Uterus (tissue), 4 donors: Measurements from ENCODE around the gene MIDN. TPM values are rescaled to one million over a fixed set of nuclear protein-coding genes. Genes with fewer than 3 reads are reported as not detected.

Experiments
- DNase-seq, 2 donors: peaks; one replicate each; pipeline ENCODE4 v3.0.0-alpha.2; 2019 to 2020
- H3K27ac ChIP-seq, 2 donors: fragments of 200-600 bp; sonication (generic); 1 replicate in 1 of 2; 2 replicates in 1 of 2; pipeline ENCODE4 v1.5.1; 2016 to 2018
- H3K27me3 ChIP-seq, 2 donors: fragments of 200-600 bp; sonication (generic); one replicate each; pipeline ENCODE4 v1.5.1; 2018 to 2019; ENCODE audit warnings: control low read depth in 1 of 2
- H3K36me3 ChIP-seq, 2 donors: fragments of 200-600 bp; sonication (generic); one replicate each; pipeline ENCODE4 v1.5.1; 2019; ENCODE audit warnings: control low read depth in 1 of 2
- H3K4me1 ChIP-seq, 2 donors: fragments of 200-600 bp; sonication (generic); one replicate each; pipeline ENCODE4 v1.5.1; 2018 to 2019; ENCODE audit warnings: control low read depth in 1 of 2
- H3K4me3 ChIP-seq, 2 donors: fragments of 200-600 bp; sonication (generic); 1 replicate in 1 of 2; 2 replicates in 1 of 2; pipeline ENCODE4 v1.5.1; 2018 to 2019; ENCODE audit warnings: mild to moderate bottlenecking in 1 of 2
- H3K9me3 ChIP-seq, 2 donors: fragments of 200-600 bp; sonication (generic); one replicate each; pipeline ENCODE4 v1.5.1; 2019; ENCODE audit warnings: control low read depth in 1 of 2
- POLR2A ChIP-seq, 2 donors: fragments of 450-650 bp; IDR thresholded peaks; one replicate each; pipeline ENCODE4 v1.6.1; 2016; ENCODE audit warnings: antibody characterized with exemption in 2 of 2, mild to moderate bottlenecking in 1 of 2, moderate library complexity in 1 of 2
- intact Hi-C: fragments of 100-400 bp; cut with DNase I; formaldehyde crosslinking; loops from one replicate; pipeline ENCODE4 v1.15.1; 2023; ENCODE audit warnings: low total_unique reads
- total RNA-seq, 4 donors: library from RNA; depleted of rRNA in 3 of 4; stranded (reverse); fragments of >200 nt in 3 of 4; gene quantifications; one replicate each; pipeline versions ENCODE4 v1.1.0 to v1.2.4, GENCODE V29; 2014 to 2023
- TF ChIP-seq, protein P1 (sequence below), 4 experiments: fragments of 200-600 bp in 2 of 4; fragments of 450-650 bp in 2 of 4; sonication (generic) in 2 of 4; IDR thresholded peaks; one replicate each; pipeline ENCODE4 v1.5.1; 2016 to 2019; ENCODE audit warnings: antibody characterized with exemption in 4 of 4, mild to moderate bottlenecking in 2 of 4, moderate library complexity in 1 of 4
- donor health status: DM: yes; HTN: yes; CAD: no.

The MIDN gene
- total RNA-seq, 4 donors from 2014 or later = 0.77 to 108 (median 15.0) TPM

DNA sequence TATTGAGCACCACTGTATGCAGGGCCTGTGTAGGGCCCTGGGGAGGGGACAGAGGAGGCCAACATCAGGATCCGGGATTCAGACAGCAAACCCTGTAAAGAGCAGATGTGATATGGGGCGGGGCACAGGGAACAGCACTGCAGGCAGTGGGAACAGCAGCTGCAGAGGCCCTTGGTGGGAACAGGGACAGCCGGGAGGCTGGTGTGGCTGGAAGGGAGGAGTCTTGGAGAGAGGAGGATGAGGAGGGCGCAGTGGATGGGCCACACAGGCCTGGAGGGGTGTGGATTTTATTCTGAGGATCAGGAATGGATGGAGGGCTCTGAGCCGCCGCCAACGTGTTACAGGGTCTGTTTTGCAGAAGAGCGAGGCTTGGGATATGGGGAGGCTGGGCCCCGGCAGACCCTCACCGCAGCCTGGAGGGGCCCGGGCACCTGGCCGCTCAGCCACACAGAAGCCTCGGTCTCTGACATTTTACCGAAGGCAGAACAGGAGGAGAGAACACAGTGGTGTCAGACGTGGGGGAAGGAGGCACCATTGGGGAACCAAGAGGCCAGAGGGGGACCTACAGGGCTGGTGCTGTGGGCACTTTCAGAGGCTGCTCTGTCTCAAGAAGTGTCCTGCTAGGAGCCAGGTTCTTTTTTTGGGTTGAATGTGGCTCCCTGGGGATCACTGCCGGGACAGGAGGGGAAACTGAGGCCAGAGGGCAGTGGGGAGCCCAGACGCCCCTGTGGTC lies 44.2 kb downstream of the MIDN start:
- Histone ChIP-seq H3K27me3 (peaks cover 12 to 19% of the 10 kb centered on the region in 2 donors), H3K27ac (no peak overlapping the region), H3K9me3 (no peaks in the 10 kb centered on the region), H3K4me1 (peaks cover 0 to 8% of the 10 kb centered on the region in 2 donors), H3K36me3 (no peaks in the 10 kb centered on the region), H3K4me3 (no peak overlapping the region)
- intact Hi-C loops = no loop called here
- no peak for DNase-seq
- TF ChIP-seq POLR2A (IDR thresholded peaks at IDR 0.05) = no peak
- TF ChIP-seq, protein P1, sequence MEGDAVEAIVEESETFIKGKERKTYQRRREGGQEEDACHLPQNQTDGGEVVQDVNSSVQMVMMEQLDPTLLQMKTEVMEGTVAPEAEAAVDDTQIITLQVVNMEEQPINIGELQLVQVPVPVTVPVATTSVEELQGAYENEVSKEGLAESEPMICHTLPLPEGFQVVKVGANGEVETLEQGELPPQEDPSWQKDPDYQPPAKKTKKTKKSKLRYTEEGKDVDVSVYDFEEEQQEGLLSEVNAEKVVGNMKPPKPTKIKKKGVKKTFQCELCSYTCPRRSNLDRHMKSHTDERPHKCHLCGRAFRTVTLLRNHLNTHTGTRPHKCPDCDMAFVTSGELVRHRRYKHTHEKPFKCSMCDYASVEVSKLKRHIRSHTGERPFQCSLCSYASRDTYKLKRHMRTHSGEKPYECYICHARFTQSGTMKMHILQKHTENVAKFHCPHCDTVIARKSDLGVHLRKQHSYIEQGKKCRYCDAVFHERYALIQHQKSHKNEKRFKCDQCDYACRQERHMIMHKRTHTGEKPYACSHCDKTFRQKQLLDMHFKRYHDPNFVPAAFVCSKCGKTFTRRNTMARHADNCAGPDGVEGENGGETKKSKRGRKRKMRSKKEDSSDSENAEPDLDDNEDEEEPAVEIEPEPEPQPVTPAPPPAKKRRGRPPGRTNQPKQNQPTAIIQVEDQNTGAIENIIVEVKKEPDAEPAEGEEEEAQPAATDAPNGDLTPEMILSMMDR (IDR thresholded peaks at IDR 0.05) = no peak

DNA sequence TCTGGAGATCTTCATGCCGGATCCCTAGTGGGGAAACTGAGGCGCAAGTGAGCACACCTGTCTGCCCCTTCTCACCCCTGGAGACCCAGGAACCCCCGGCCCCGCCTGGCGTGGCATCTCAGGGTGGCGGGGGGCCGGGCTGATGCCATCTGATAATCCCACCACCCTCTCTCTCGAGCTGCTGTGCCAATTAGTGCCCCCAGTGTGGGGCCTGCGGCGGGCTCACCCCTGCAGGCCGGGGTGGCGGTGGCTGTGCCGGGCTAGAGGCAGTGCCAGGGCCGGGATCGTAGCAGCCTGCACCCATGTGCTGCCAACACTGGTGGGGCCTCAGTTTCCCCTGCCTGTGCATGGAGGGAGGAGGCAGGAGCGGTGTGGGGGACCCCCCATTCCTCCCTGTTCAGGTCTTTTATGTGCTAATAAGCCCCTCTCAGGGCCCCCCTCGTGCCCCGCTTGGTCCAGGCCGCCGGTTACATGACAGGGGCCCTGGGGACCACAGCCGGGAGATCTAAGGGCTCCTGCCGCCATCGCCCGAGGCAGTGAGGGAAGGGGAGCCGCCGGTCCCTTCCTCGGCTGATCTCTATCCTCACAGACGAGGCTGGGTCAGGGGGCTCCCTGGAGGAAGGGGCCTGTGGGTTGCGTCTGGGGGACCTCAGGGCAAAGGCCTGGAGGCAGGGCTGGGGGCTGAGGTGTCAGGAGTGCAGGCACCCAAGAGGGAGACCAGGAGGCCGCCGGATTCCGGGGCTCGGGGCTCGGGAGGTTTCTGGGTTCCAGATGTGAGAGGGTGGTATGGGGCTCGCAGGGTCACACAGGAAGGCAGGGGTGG lies 45.6 kb downstream of the MIDN start:
- DNase-seq = no peak
- Histone ChIP-seq H3K4me3 (no peak overlapping the region), H3K4me1 (peaks cover 0 to 8% of the 10 kb centered on the region in 2 donors), H3K27ac (no peak overlapping the region), H3K9me3 (no peaks in the 10 kb centered on the region), H3K36me3 (no peaks in the 10 kb centered on the region), H3K27me3 (peaks cover 9 to 19% of the 10 kb centered on the region in 2 donors)
- intact Hi-C loops = no loop called here
- TF ChIP-seq, protein P1 (IDR thresholded peaks at IDR 0.05) = no peak
- TF ChIP-seq POLR2A (IDR thresholded peaks at IDR 0.05) = no peak

DNA sequence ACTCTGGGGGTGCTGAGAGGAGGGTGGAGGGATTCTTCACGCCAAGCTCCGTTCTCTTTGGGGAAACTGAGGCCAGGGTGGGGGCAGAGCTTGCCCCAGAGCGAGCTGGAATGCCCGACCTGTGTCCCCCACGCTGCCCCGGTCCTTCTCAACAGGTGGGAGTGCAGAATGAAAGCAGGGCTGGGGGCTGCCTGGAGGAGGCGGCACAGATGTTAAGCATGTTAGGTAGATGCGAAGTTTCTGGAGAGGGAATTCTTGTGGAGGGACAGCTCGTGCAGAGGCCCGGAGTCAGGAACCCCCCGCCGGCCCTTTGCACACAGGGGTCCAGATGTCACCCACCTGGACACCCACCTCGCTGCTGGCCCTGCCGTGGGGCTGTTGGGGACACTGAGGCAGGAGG lies 46.3 kb downstream of the MIDN start:
- Histone ChIP-seq H3K9me3 (no peaks in the 10 kb centered on the region), H3K36me3 (no peaks in the 10 kb centered on the region), H3K4me1 (peaks cover 0 to 8% of the 10 kb centered on the region in 2 donors), H3K27me3 (peaks cover 9 to 19% of the 10 kb centered on the region in 2 donors), H3K27ac (no peak overlapping the region), H3K4me3 (no peak overlapping the region)
- intact Hi-C loops = no loop called here
- DNase-seq = no peak
- TF ChIP-seq, protein P1 (IDR thresholded peaks at IDR 0.05) = no peak
- no peak for TF ChIP-seq POLR2A (IDR thresholded peaks at IDR 0.05)

DNA sequence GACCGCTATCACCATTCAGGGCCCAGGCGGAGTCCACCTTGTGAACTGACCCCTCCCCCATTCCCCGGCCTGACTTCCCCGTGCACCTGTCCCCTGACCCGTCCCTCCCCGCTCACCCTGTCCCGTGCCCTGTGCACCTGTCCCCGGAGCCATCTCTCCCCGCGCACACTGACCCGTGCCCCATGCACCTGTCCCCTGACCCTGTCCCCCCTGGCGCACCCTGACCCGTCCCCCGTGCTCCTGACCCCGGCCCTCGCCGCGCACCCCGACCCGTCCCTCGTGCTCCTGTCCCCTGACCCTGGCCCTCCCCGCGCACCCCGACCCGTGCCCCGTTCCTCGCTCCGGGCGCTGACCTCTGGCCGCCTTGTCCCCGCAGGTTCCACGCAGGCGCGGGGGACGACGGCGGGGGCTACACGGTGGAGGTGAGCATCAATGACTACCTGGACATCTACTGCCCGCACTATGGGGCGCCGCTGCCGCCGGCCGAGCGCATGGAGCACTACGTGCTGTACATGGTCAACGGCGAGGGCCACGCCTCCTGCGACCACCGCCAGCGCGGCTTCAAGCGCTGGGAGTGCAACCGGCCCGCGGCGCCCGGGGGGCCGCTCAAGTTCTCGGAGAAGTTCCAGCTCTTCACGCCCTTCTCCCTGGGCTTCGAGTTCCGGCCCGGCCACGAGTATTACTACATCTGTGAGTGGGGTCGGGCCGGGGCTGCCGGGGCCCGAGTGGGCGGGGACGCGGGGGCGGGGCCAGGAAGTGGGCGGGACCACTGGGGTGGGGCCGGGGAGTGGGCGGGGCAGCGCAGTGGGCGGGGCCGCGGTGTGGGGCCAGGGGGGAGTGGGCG lies 47.0 kb downstream of the MIDN start:
- H3K27me3 ChIP-seq = peaks cover 9 to 19% of the 10 kb centered on the region in 2 donors
- H3K27ac ChIP-seq = no peak overlapping the region
- intact Hi-C loops = no loop called here
- no peak for DNase-seq
- no peaks in the 10 kb centered on the region for H3K36me3 ChIP-seq
- TF ChIP-seq, protein P1 (IDR thresholded peaks at IDR 0.05) = no peak
- no peak for TF ChIP-seq POLR2A (IDR thresholded peaks at IDR 0.05)
- no peak overlapping the region for H3K4me3 ChIP-seq
- H3K4me1 ChIP-seq = peaks cover 0 to 8% of the 10 kb centered on the region in 2 donors
- H3K9me3 ChIP-seq = no peaks in the 10 kb centered on the region
